Measurements from ENCODE around the gene SIRT1. TPM values are rescaled to one million over a fixed set of nuclear protein-coding genes. Genes with fewer than 3 reads are reported as not detected.

SIRT1 gene
- total RNA-seq, 2 donors from 2014 or later: 30.2 to 36.7 TPM

- Mint-ChIP-seq H3K9me3 (no peaks in the 10 kb centered on the region), H3K27me3 (ENCODE audit: insufficient read depth) (no peaks in the 10 kb centered on the region), H3K4me1 (no peaks in the 10 kb centered on the region), H3K27ac (peak overlapping the region; percentile 93), H3K36me3 (ENCODE audit: low read depth) (no peaks in the 10 kb centered on the region), H3K4me3 (peak overlapping the region; percentile 88)
- H3K4me1 ChIP-seq (ENCODE audit: control insufficient read depth, insufficient read depth, low read length): no peaks in the 10 kb centered on the region
- no peaks in the 10 kb centered on the region for H3K36me3 ChIP-seq (ENCODE audit: control insufficient read depth, insufficient read depth, low read length)
- peak overlapping the region; percentile 82 for H3K9ac ChIP-seq (ENCODE audit: extremely low read depth, low read length, poor library complexity, severe bottlenecking)
- peak overlapping the region; percentile 91 for H3K4me3 ChIP-seq (ENCODE audit: low read length)
- WGBS, 2 experiments (ENCODE audit: insufficient coverage in 1 of 2, insufficient read length in 1 of 2): 5 to 28% methylated on average over 17 to 36 of the region's 36 CpGs
- no peaks in the 10 kb centered on the region for H3K27me3 ChIP-seq (ENCODE audit: control insufficient read depth, insufficient read depth, low read length, poor library complexity, severe bottlenecking)
- no peaks in the 10 kb centered on the region for H3K9me3 ChIP-seq (ENCODE audit: control insufficient read depth, low read length)
- peak; percentile 97 for DNase-seq
- H3K27ac ChIP-seq (ENCODE audit: low read depth, low read length): no peak overlapping the region
- TF ChIP-seq, protein P1, sequence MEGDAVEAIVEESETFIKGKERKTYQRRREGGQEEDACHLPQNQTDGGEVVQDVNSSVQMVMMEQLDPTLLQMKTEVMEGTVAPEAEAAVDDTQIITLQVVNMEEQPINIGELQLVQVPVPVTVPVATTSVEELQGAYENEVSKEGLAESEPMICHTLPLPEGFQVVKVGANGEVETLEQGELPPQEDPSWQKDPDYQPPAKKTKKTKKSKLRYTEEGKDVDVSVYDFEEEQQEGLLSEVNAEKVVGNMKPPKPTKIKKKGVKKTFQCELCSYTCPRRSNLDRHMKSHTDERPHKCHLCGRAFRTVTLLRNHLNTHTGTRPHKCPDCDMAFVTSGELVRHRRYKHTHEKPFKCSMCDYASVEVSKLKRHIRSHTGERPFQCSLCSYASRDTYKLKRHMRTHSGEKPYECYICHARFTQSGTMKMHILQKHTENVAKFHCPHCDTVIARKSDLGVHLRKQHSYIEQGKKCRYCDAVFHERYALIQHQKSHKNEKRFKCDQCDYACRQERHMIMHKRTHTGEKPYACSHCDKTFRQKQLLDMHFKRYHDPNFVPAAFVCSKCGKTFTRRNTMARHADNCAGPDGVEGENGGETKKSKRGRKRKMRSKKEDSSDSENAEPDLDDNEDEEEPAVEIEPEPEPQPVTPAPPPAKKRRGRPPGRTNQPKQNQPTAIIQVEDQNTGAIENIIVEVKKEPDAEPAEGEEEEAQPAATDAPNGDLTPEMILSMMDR (conservative IDR thresholded peaks at IDR 0.05): no peak
These were observed 35.0 kb upstream of the SIRT1 start for GRCh38 chr10:67849331-67850011.

GRCh38 chr10:67851186-67851585, 33.3 kb upstream of the SIRT1 start:
- Histone ChIP-seq H3K9me3 (ENCODE audit: control insufficient read depth, low read length) (no peaks in the 10 kb centered on the region), H3K4me1 (ENCODE audit: control insufficient read depth, insufficient read depth, low read length) (no peaks in the 10 kb centered on the region), H3K9ac (ENCODE audit: extremely low read depth, low read length, poor library complexity, severe bottlenecking) (no peak overlapping the region), H3K4me3 (ENCODE audit: low read length) (no peak overlapping the region), H3K27me3 (ENCODE audit: control insufficient read depth, insufficient read depth, low read length, poor library complexity, severe bottlenecking) (no peaks in the 10 kb centered on the region), H3K36me3 (ENCODE audit: control insufficient read depth, insufficient read depth, low read length) (no peaks in the 10 kb centered on the region), H3K27ac (ENCODE audit: low read depth, low read length) (no peak overlapping the region)
- TF ChIP-seq, protein P1 (conservative IDR thresholded peaks at IDR 0.05): no peak
- Mint-ChIP-seq H3K27ac (no peak overlapping the region), H3K4me3 (peak overlapping the region; percentile 88), H3K9me3 (no peaks in the 10 kb centered on the region), H3K4me1 (no peaks in the 10 kb centered on the region), H3K27me3 (ENCODE audit: insufficient read depth) (no peaks in the 10 kb centered on the region), H3K36me3 (ENCODE audit: low read depth) (no peaks in the 10 kb centered on the region)
- no peak for DNase-seq
- 84 to 91% methylated on average over 2 of the region's 2 CpGs for WGBS, 2 experiments (ENCODE audit: insufficient coverage in 1 of 2, insufficient read length in 1 of 2)

DNA sequence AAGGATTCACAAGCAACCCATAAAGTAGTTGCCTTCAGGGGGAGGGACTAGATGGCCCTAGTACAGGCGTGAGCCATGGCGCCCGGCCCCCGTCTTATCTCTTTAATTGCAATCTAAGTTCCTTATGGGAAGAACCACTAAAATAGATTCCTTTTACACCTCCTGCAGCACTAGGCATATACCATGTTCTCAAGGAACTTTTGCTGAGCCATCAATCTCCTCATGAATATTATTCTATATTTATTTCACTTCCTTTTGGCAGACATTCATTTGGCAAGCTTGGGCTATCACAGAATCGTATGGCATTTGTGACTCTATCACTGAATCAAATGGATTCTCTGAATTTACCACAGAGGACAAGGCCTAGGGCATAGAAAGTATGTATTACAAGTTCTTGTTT, 31.7 kb upstream of the SIRT1 start:
- H3K4me3 Mint-ChIP-seq: no peak overlapping the region
- no peak overlapping the region for H3K27ac Mint-ChIP-seq

More for the DNA sequence above, 31.7 kb upstream of the SIRT1 start:
- Histone ChIP-seq H3K9ac (ENCODE audit: extremely low read depth, low read length, poor library complexity, severe bottlenecking) (no peak overlapping the region), H3K36me3 (ENCODE audit: control insufficient read depth, insufficient read depth, low read length) (no peaks in the 10 kb centered on the region), H3K9me3 (ENCODE audit: control insufficient read depth, low read length) (no peaks in the 10 kb centered on the region), H3K4me3 (ENCODE audit: low read length) (no peak overlapping the region), H3K27ac (ENCODE audit: low read depth, low read length) (no peak overlapping the region), H3K4me1 (ENCODE audit: control insufficient read depth, insufficient read depth, low read length) (no peaks in the 10 kb centered on the region), H3K27me3 (ENCODE audit: control insufficient read depth, insufficient read depth, low read length, poor library complexity, severe bottlenecking) (no peaks in the 10 kb centered on the region)
- no peaks in the 10 kb centered on the region for H3K9me3 Mint-ChIP-seq
- WGBS, 2 experiments (ENCODE audit: insufficient coverage in 1 of 2, insufficient read length in 1 of 2): 91 to 100% methylated on average over 1 to 5 of the region's 5 CpGs
- no peaks in the 10 kb centered on the region for H3K27me3 Mint-ChIP-seq (ENCODE audit: insufficient read depth)
- no peak for DNase-seq
- no peaks in the 10 kb centered on the region for H3K36me3 Mint-ChIP-seq (ENCODE audit: low read depth)
- no peaks in the 10 kb centered on the region for H3K4me1 Mint-ChIP-seq
- TF ChIP-seq, protein P1 (conservative IDR thresholded peaks at IDR 0.05): no peak

Measured in endodermal cell (in vitro differentiated cells).